SK-N-SH treated with all-trans-retinoic acid at 6 μM for 48 hours (cell line): ENCODE results near the gene LSS.

Experiments used
- ARNTL ChIP-seq: fragments of 450-650 bp; formaldehyde crosslinking; IDR thresholded peaks from 2 replicates; pipeline ENCODE4 v1.5.0; 2020; ENCODE audit warnings: low read depth, mild to moderate bottlenecking, moderate library complexity, borderline replicate concordance
- CREB5 ChIP-seq: fragments of 250-450 bp; sonication (Bioruptor Pico); IDR thresholded peaks from 2 replicates; pipeline ENCODE4 v1.5.1; 2020; ENCODE audit warnings: low read depth, mild to moderate bottlenecking, moderate library complexity
- CSRNP3 ChIP-seq: fragments of 250-450 bp; sonication (Bioruptor Pico); IDR thresholded peaks from 2 replicates; pipeline ENCODE4 v1.5.1; 2021; ENCODE audit warnings: mild to moderate bottlenecking, moderate library complexity
- ISL1 ChIP-seq: fragments of 250-450 bp; sonication (Bioruptor Pico); IDR thresholded peaks from 2 replicates; pipeline ENCODE4 v2.1.2; 2022; ENCODE audit warnings: mild to moderate bottlenecking, moderate library complexity
- SNAI2 ChIP-seq: fragments of 250-450 bp; sonication (Bioruptor Pico); IDR thresholded peaks from 2 replicates; pipeline ENCODE4 v1.5.0; 2020; ENCODE audit warnings: mild to moderate bottlenecking, moderate library complexity
- TCF4 ChIP-seq: fragments of 250-450 bp; sonication (Bioruptor Pico); IDR thresholded peaks from 2 replicates; pipeline ENCODE4 v1.8.0; 2021; ENCODE audit warnings: mild to moderate bottlenecking, moderate library complexity, borderline replicate concordance
- TSHZ2 ChIP-seq: fragments of 250-450 bp; sonication (Bioruptor Pico); IDR thresholded peaks from 2 replicates; pipeline ENCODE4 v1.5.0; 2020; ENCODE audit warnings: mild to moderate bottlenecking, moderate library complexity
- ZC3H10 ChIP-seq: fragments of 250-450 bp; sonication (Bioruptor Pico); IDR thresholded peaks from 2 replicates; pipeline ENCODE4 v1.5.1; 2021; ENCODE audit warnings: mild to moderate bottlenecking, moderate library complexity
- ZNF70 ChIP-seq: fragments of 450-650 bp; formaldehyde crosslinking; IDR thresholded peaks from 2 replicates; pipeline ENCODE4 v1.5.0; 2020; ENCODE audit warnings: mild to moderate bottlenecking, moderate library complexity

- TF ChIP-seq ZNF70 (CRISPR knock-in tag) (no peak), CSRNP3 (CRISPR knock-in tag) (no peak), ARNTL (no peak), ISL1 (CRISPR knock-in tag) (no peak), ZC3H10 (CRISPR knock-in tag) (no peak), TCF4 (CRISPR knock-in tag) (no peak), SNAI2 (CRISPR knock-in tag) (no peak), TSHZ2 (no peak), CREB5 (CRISPR knock-in tag) (no peak)
Measured at GRCh38 chr21:46221664-46222435, 6.7 kb downstream of the LSS start.
